Mesenchymal stem cell (in vitro differentiated cells and primary cell): Measurements from ENCODE around the gene SPINDOC.

Experiments used
- DNase-seq: peaks from one replicate; pipeline ENCODE4 v3.0.0-alpha.2; 2013
- H2AFZ ChIP-seq: one replicate; pipeline ENCODE4 v1.6.1; 2013; ENCODE audit warnings: low read depth, mild to moderate bottlenecking, control low read depth, inconsistent platforms, low read length, moderate library complexity
- H2AK5ac ChIP-seq: 2 replicates; pipeline ENCODE4 v1.6.1; 2013; ENCODE audit warnings: low read length, moderate library complexity, mild to moderate bottlenecking, inconsistent platforms; ENCODE audit not compliant: severe bottlenecking
- H2BK120ac ChIP-seq: one replicate; pipeline ENCODE4 v1.6.1; 2013; ENCODE audit warnings: low read depth, mild to moderate bottlenecking, inconsistent platforms, low read length, moderate library complexity
- H2BK12ac ChIP-seq, 2 experiments: one replicate each; pipeline ENCODE4 v1.6.1; 2013; ENCODE audit warnings: inconsistent platforms in 2 of 2, low read length in 2 of 2, mild to moderate bottlenecking in 2 of 2, moderate library complexity in 2 of 2, control low read depth in 1 of 2
- H2BK15ac ChIP-seq: one replicate; pipeline ENCODE4 v1.6.1; 2013; ENCODE audit warnings: mild to moderate bottlenecking, low read depth, inconsistent platforms; ENCODE audit not compliant: poor library complexity, severe bottlenecking
- H2BK5ac ChIP-seq: 2 replicates; pipeline ENCODE4 v1.6.1; 2013; ENCODE audit warnings: low read depth, mild to moderate bottlenecking, low read length, control low read depth, inconsistent platforms; ENCODE audit not compliant: poor library complexity, severe bottlenecking
- H3K14ac ChIP-seq, 2 experiments: one replicate each; pipeline ENCODE4 v1.6.1; 2013; ENCODE audit warnings: inconsistent platforms in 2 of 2, low read length in 2 of 2, control low read depth in 1 of 2, mild to moderate bottlenecking in 1 of 2, moderate library complexity in 1 of 2
- H3K18ac ChIP-seq, 2 experiments: one replicate each; pipeline ENCODE4 v1.6.1; 2013; ENCODE audit warnings: inconsistent platforms in 2 of 2, low read length in 2 of 2, control low read depth in 1 of 2, low read depth in 1 of 2, mild to moderate bottlenecking in 1 of 2
- H3K23ac ChIP-seq, 2 experiments: one replicate each; pipeline ENCODE4 v1.6.1; 2013; ENCODE audit warnings: inconsistent platforms in 2 of 2, low read length in 2 of 2, mild to moderate bottlenecking in 2 of 2, moderate library complexity in 2 of 2, control low read depth in 1 of 2
- H3K27ac ChIP-seq: 2 replicates; pipeline ENCODE4 v1.5.1; 2013; ENCODE audit warnings: mild to moderate bottlenecking, moderate library complexity, low read length, control low read depth, inconsistent platforms; ENCODE audit not compliant: poor library complexity, severe bottlenecking
- H3K27me3 ChIP-seq, 2 experiments: 2 replicates each; pipeline versions ENCODE4 v1.6.1 to v1.7.0; 2013; ENCODE audit warnings: low read length in 2 of 2, mild to moderate bottlenecking in 2 of 2, moderate library complexity in 2 of 2, control low read depth in 1 of 2, inconsistent platforms in 1 of 2; ENCODE audit not compliant: control insufficient read depth in 1 of 2, insufficient read depth in 1 of 2
- H3K36me3 ChIP-seq, 2 experiments: 2 replicates each; pipeline versions ENCODE4 v1.6.1 to v1.7.0; 2013; ENCODE audit warnings: low read length in 2 of 2, control low read depth in 1 of 2, inconsistent platforms in 1 of 2, low read depth in 1 of 2, mild to moderate bottlenecking in 1 of 2; ENCODE audit not compliant: insufficient read depth in 2 of 2, control insufficient read depth in 1 of 2
- H3K4ac ChIP-seq, 2 experiments: one replicate each; pipeline ENCODE4 v1.6.1; 2013; ENCODE audit warnings: inconsistent platforms in 2 of 2, low read length in 2 of 2, mild to moderate bottlenecking in 2 of 2, moderate library complexity in 2 of 2, control low read depth in 1 of 2, low read depth in 1 of 2
- H3K4me1 ChIP-seq: 2 replicates; pipeline ENCODE4 v1.6.1; 2013; ENCODE audit warnings: low read depth, low read length, control low read depth; ENCODE audit not compliant: control insufficient read depth, insufficient read depth
- H3K4me2 ChIP-seq: 2 replicates; pipeline ENCODE4 v1.6.1; 2013; ENCODE audit warnings: low read length, mild to moderate bottlenecking, inconsistent platforms; ENCODE audit not compliant: poor library complexity, severe bottlenecking
- H3K4me3 ChIP-seq, 2 experiments: 2 replicates each; pipeline versions ENCODE4 v1.5.1 to v1.7.0; 2013; ENCODE audit warnings: low read length in 2 of 2, mild to moderate bottlenecking in 2 of 2, control low read depth in 1 of 2, low read depth in 1 of 2; ENCODE audit not compliant: insufficient read depth in 1 of 2
- H3K79me1 ChIP-seq: replicated peaks from 2 replicates; pipeline ENCODE4 v1.6.1; 2013; ENCODE audit warnings: mild to moderate bottlenecking, control low read depth, low read length, inconsistent platforms; ENCODE audit not compliant: poor library complexity, severe bottlenecking
- H3K9ac ChIP-seq: 2 replicates; pipeline ENCODE4 v1.7.0; 2013; ENCODE audit warnings: mild to moderate bottlenecking, low read length, moderate library complexity
- H3K9me3 ChIP-seq: 2 replicates; pipeline ENCODE4 v1.7.0; 2013; ENCODE audit warnings: mild to moderate bottlenecking, low read length; ENCODE audit not compliant: control insufficient read depth
- H4K8ac ChIP-seq: one replicate; pipeline ENCODE4 v1.6.1; 2013; ENCODE audit warnings: inconsistent platforms, mild to moderate bottlenecking, low read length, moderate library complexity
- H4K91ac ChIP-seq: one replicate; pipeline ENCODE4 v1.6.1; 2013; ENCODE audit warnings: mild to moderate bottlenecking, low read length, inconsistent platforms
- WGBS: methylation state at CpG from one replicate; pipeline ENCODE4 v1.1.7; 2013; ENCODE audit warnings: mixed read lengths; 5-methylcytosine and 5-hydroxymethylcytosine counted together

The SPINDOC gene

GRCh38 chr11:63839508-63840355 is 26.5 kb downstream of the SPINDOC start:
- H2BK12ac ChIP-seq, result no peak overlapping the region
- H2BK120ac ChIP-seq, result no peak overlapping the region
- peaks cover 0 to 2% of the 10 kb centered on the region in 2 experiments for H3K27me3 ChIP-seq
- peak overlapping the region in 1 of 2 experiments; percentile 96 for H3K14ac ChIP-seq
- H3K4me1 ChIP-seq, result peaks cover 14% of the 10 kb centered on the region
- peak; percentile 30 for DNase-seq
- H3K4me2 ChIP-seq, result peak overlapping the region; percentile 91
- peak overlapping the region; percentile 88 to 97 for H3K18ac ChIP-seq
- peak overlapping the region; percentile 20 for H4K8ac ChIP-seq
- H3K4me3 ChIP-seq, result peak overlapping the region; percentile 94 to 95
- H2AFZ ChIP-seq, result no peak overlapping the region
- H3K23ac ChIP-seq, result peak overlapping the region in 1 of 2 experiments; percentile 91
- no peaks in the 10 kb centered on the region for H3K79me1 ChIP-seq
- WGBS, result under 1% methylated on average over 40 of the region's 40 CpGs
- peak overlapping the region; percentile 65 to 96 for H3K4ac ChIP-seq
- H2AK5ac ChIP-seq, result no peak overlapping the region
- peak overlapping the region; percentile 27 for H3K27ac ChIP-seq
- H2BK5ac ChIP-seq, result no peak overlapping the region
- peak overlapping the region; percentile 94 for H3K9ac ChIP-seq
- H3K36me3 ChIP-seq, result peaks cover 8 to 14% of the 10 kb centered on the region in 2 experiments
- no peak overlapping the region for H2BK15ac ChIP-seq
- H3K9me3 ChIP-seq, result no peaks in the 10 kb centered on the region
- no peak overlapping the region for H4K91ac ChIP-seq

GRCh38 chr11:63840356-63841060 is 27.3 kb downstream of the SPINDOC start:
- H3K9ac ChIP-seq, result peak overlapping the region; percentile 94
- H3K4me3 ChIP-seq, result peak overlapping the region; percentile 94 to 95
- no peak overlapping the region for H2BK5ac ChIP-seq
- H2BK120ac ChIP-seq, result no peak overlapping the region
- H2BK15ac ChIP-seq, result no peak overlapping the region
- DNase-seq, result no peak
- peak overlapping the region; percentile 8 for H3K27ac ChIP-seq
- H3K4ac ChIP-seq, result no peak overlapping the region
- no peak overlapping the region for H2AK5ac ChIP-seq
- peaks cover 20% of the 10 kb centered on the region for H3K4me1 ChIP-seq
- no peak overlapping the region for H3K23ac ChIP-seq
- 22% methylated on average over 13 of the region's 13 CpGs for WGBS
- H3K14ac ChIP-seq, result no peak overlapping the region
- H3K4me2 ChIP-seq, result peak overlapping the region; percentile 91
- H4K91ac ChIP-seq, result no peak overlapping the region
- H3K18ac ChIP-seq, result no peak overlapping the region
- H3K36me3 ChIP-seq, result peaks cover 11 to 17% of the 10 kb centered on the region in 2 experiments
- H2AFZ ChIP-seq, result no peak overlapping the region
- no peak overlapping the region for H2BK12ac ChIP-seq
- no peaks in the 10 kb centered on the region for H3K9me3 ChIP-seq
- no peaks in the 10 kb centered on the region for H3K27me3 ChIP-seq
- no peak overlapping the region for H4K8ac ChIP-seq
- no peaks in the 10 kb centered on the region for H3K79me1 ChIP-seq

GRCh38 chr11:63841554-63841953 is 28.3 kb downstream of the SPINDOC start:
- peak overlapping the region in 1 of 2 experiments; percentile 95 for H3K4me3 ChIP-seq
- H3K27ac ChIP-seq, result peak overlapping the region; percentile 77

GRCh38 chr11:63843041-63843440 is 29.8 kb downstream of the SPINDOC start:
- Histone ChIP-seq H4K91ac (no peak overlapping the region), H3K36me3 (peaks cover 11 to 17% of the 10 kb centered on the region in 2 experiments), H2BK15ac (no peak overlapping the region), H2BK12ac (no peak overlapping the region), H3K4me2 (no peak overlapping the region), H2AFZ (no peak overlapping the region), H3K18ac (no peak overlapping the region), H2BK120ac (no peak overlapping the region), H2AK5ac (peak overlapping the region; percentile 34), H2BK5ac (no peak overlapping the region), H3K4me3 (no peak overlapping the region), H3K4me1 (peaks cover 21% of the 10 kb centered on the region), H3K27ac (no peak overlapping the region), H3K14ac (no peak overlapping the region), H3K27me3 (no peaks in the 10 kb centered on the region), H3K23ac (no peak overlapping the region), H3K4ac (no peak overlapping the region), H3K9me3 (no peaks in the 10 kb centered on the region), H3K9ac (peak overlapping the region; percentile 48), H3K79me1 (no peaks in the 10 kb centered on the region), H4K8ac (no peak overlapping the region)
- peak; percentile 35 for DNase-seq
- 95% methylated on average over 1 of the region's 1 CpG for WGBS

More at GRCh38 chr11:63841554-63841953, 28.3 kb downstream of the SPINDOC start:
- Histone ChIP-seq H3K27me3 (no peaks in the 10 kb centered on the region), H3K18ac (no peak overlapping the region), H3K9me3 (no peaks in the 10 kb centered on the region), H2BK5ac (no peak overlapping the region), H3K9ac (peak overlapping the region; percentile 94), H2BK12ac (no peak overlapping the region), H2AK5ac (peak overlapping the region; percentile 65), H4K8ac (no peak overlapping the region), H3K4ac (no peak overlapping the region), H3K4me1 (peaks cover 21% of the 10 kb centered on the region), H3K36me3 (peaks cover 11 to 17% of the 10 kb centered on the region in 2 experiments), H2AFZ (no peak overlapping the region), H3K14ac (no peak overlapping the region), H3K79me1 (no peaks in the 10 kb centered on the region), H3K4me2 (peak overlapping the region; percentile 91), H3K23ac (no peak overlapping the region), H4K91ac (no peak overlapping the region), H2BK120ac (no peak overlapping the region), H2BK15ac (no peak overlapping the region)
- 65% methylated on average over 3 of the region's 3 CpGs for WGBS
- DNase-seq, result peak; percentile 29
